Testis (tissue), 2 donors: ENCODE results near the gene PIGN.

ENCODE experiments used
- CTCF ChIP-seq, 3 experiments: fragments of 450-650 bp in 2 of 3; fragments of 200-600 bp in 1 of 3; sonication (generic) in 1 of 3; IDR thresholded peaks; one replicate each; pipeline ENCODE4 v1.5.1; 2016 to 2019; ENCODE audit warnings: antibody characterized with exemption in 3 of 3, mild to moderate bottlenecking in 2 of 3, moderate library complexity in 1 of 3
- POLR2A ChIP-seq: fragments of 450-650 bp; IDR thresholded peaks from one replicate; pipeline ENCODE4 v1.6.1; 2017; ENCODE audit warnings: antibody characterized with exemption, mild to moderate bottlenecking, moderate library complexity

- no peak for TF ChIP-seq CTCF (IDR thresholded peaks at IDR 0.05)
- no peak for TF ChIP-seq POLR2A
These were observed 84.6 kb downstream of the PIGN start for GRCh38 chr18:62102221-62102620.
